ENCODE measurements around the gene SPON2. TPM values are rescaled to one million over a fixed set of nuclear protein-coding genes. Genes with fewer than 3 reads are reported as not detected.

SPON2 gene
- total RNA-seq, 1 experiment from 2014 or later = 2.3 TPM

GRCh38 chr4:1160351-1160750 lies 12.0 kb downstream of the SPON2 start:
- Mint-ChIP-seq H3K9me3 (peaks cover 24 to 33% of the 10 kb centered on the region in 2 experiments), H3K36me3 (ENCODE audit: insufficient read depth in 1 of 3, low read depth in 3 of 3) (peaks cover 0 to 2% (median 1%) of the 10 kb centered on the region in 3 experiments; a peak in 4 of 7 replicates), H3K4me1 (no peaks in the 10 kb centered on the region), H3K27me3 (ENCODE audit: low read depth) (peaks cover 65% of the 10 kb centered on the region), H3K4me3 (no peak overlapping the region), H3K27ac (no peak overlapping the region)
- H3K4ac ChIP-seq (ENCODE audit: low read depth, low read length) = no peak overlapping the region
- H4K91ac ChIP-seq (ENCODE audit: insufficient read length, low read depth, low read length) = no peak overlapping the region
- WGBS (ENCODE audit: extremely low coverage, insufficient read length, low lambda C conversion rate) = no CpG with 5 or more reads among the region's 1 CpG
- H3K27me3 ChIP-seq (ENCODE audit: insufficient read depth, low read length) = no peaks in the 10 kb centered on the region
- no peaks in the 10 kb centered on the region for H3K4me1 ChIP-seq (ENCODE audit: insufficient read depth, low read length)
- no peak overlapping the region for H2BK15ac ChIP-seq (ENCODE audit: low read depth, low read length)
- no peak overlapping the region for H3K9ac ChIP-seq (ENCODE audit: extremely low read depth, insufficient read length, low read length)
- no peaks in the 10 kb centered on the region for H4K20me1 ChIP-seq (ENCODE audit: control insufficient read depth, insufficient read depth, insufficient read length)
- H3K23ac ChIP-seq (ENCODE audit: insufficient read length, low read depth, low read length) = no peak overlapping the region
- H2BK20ac ChIP-seq (ENCODE audit: low read depth, low read length, poor library complexity, severe bottlenecking) = no peak overlapping the region
- H4K5ac ChIP-seq (ENCODE audit: insufficient read length, low read depth, low read length) = no peak overlapping the region
- H3K9me3 ChIP-seq (ENCODE audit: control insufficient read depth, low read depth, low read length) = no peaks in the 10 kb centered on the region
- H4K8ac ChIP-seq (replicated peaks; ENCODE audit: insufficient read length, low read depth, low read length) = no peak overlapping the region
- H2AFZ ChIP-seq (ENCODE audit: low read length) = no peak overlapping the region
- H3K79me2 ChIP-seq (ENCODE audit: insufficient read depth, low read length) = no peaks in the 10 kb centered on the region
- no peak overlapping the region for H2BK5ac ChIP-seq (ENCODE audit: insufficient read length, low read length)
- H3K14ac ChIP-seq (ENCODE audit: insufficient read depth, low read length) = no peak overlapping the region
- no peaks in the 10 kb centered on the region for H3K23me2 ChIP-seq (ENCODE audit: insufficient read length, low read depth, low read length, poor library complexity, severe bottlenecking)
- no peak overlapping the region for H2BK120ac ChIP-seq (ENCODE audit: low read depth, low read length, poor library complexity, severe bottlenecking)
- no peak overlapping the region for H2AK5ac ChIP-seq (ENCODE audit: insufficient read length, low read length)
- H3K27ac ChIP-seq (ENCODE audit: insufficient read length, low read depth, low read length) = no peak overlapping the region
- no peaks in the 10 kb centered on the region for H3K79me1 ChIP-seq (ENCODE audit: insufficient read depth, low read depth, low read length, poor library complexity, severe bottlenecking)
- DNase-seq = no peak
- TF ChIP-seq CTCF (conservative IDR thresholded peaks at IDR 0.05) = no peak
- no peak overlapping the region for H3K18ac ChIP-seq (ENCODE audit: insufficient read length, low read depth, low read length)
- no peak overlapping the region for H3K4me2 ChIP-seq (ENCODE audit: insufficient read depth, insufficient read length, low read length)
- no peak overlapping the region for H2BK12ac ChIP-seq (ENCODE audit: insufficient read length, low read depth, low read length)
- H3K56ac ChIP-seq (ENCODE audit: insufficient read length, low read depth, low read length) = no peak overlapping the region
- no peak overlapping the region for H3T11ph ChIP-seq (ENCODE audit: low read length)

All from H9 (cell line).